Activated naive CD4-positive, alpha-beta T cell treated with anti-CD3 and anti-CD28 coated beads for 36 hours (primary cell): ENCODE results near the gene LYZL2. TPM values are rescaled to one million over a fixed set of nuclear protein-coding genes. Genes with fewer than 3 reads are reported as not detected.
"Not testable (repeated sequence)": the region's sequence is repeated elsewhere in the genome, so short reads cannot be mapped to it uniquely, and the experiment has no call there.

Source experiments
- CTCF ChIA-PET: fragments of 350-600 bp; sonication (Branson Sonifier 250); formaldehyde crosslinking; loops from one replicate; lab custom pipeline; 2021; ENCODE audit warnings: antibody characterized with exemption; lab: Charles Lee
- DNase-seq: peaks from one replicate; pipeline ENCODE4 v3.0.0-alpha.2; 2020
- H3K27ac Mint-ChIP-seq: one replicate; pipeline ENCODE4 v1.8.0; 2021; ENCODE audit warnings: mild to moderate bottlenecking, mixed read lengths
- H3K27me3 Mint-ChIP-seq: one replicate; pipeline ENCODE4 v1.8.0; 2021; ENCODE audit warnings: low read depth, mixed read lengths
- H3K36me3 Mint-ChIP-seq: one replicate; pipeline ENCODE4 v1.8.0; 2021; ENCODE audit warnings: low read depth, mixed read lengths
- H3K4me1 Mint-ChIP-seq: one replicate; pipeline ENCODE4 v1.8.0; 2021; ENCODE audit warnings: low read depth, mixed read lengths
- H3K4me3 Mint-ChIP-seq: one replicate; pipeline ENCODE4 v1.8.0; 2021; ENCODE audit warnings: mild to moderate bottlenecking, moderate library complexity, mixed read lengths
- H3K9me3 Mint-ChIP-seq: one replicate; pipeline ENCODE4 v1.8.0; 2021; ENCODE audit warnings: mixed read lengths
- intact Hi-C: fragments of 100-400 bp; cut with micrococcal nuclease; formaldehyde crosslinking; loops from one replicate; pipeline ENCODE4 v1.15.1; 2023
- total RNA-seq, 2 experiments: library from RNA; stranded (reverse); gene quantifications; one replicate each; pipeline ENCODE4 v1.2.3, GENCODE V29; 2021

Gene LYZL2
- total RNA-seq, 2 experiments from 2014 or later = not detected

DNA sequence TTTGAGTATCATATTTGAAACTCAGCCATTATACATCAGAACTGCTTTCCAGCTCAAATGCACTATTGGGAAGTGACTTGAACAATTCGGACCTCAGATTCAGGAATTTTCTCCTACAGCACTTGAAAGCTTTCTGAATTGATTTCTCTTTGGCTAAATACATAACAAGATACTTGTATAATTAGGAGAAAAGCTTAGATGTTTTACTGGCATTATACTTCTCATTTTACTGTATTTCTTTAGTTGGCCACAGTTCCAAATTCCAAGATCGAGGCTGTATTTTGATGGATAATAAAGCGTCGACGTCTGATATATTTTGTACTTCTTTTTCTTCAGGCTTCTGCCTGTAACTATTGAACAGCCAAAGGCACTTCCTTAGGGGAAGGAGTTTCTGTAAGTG lies 26.7 kb upstream of the LYZL2 start:
- H3K27ac Mint-ChIP-seq = no peak overlapping the region
- H3K9me3 Mint-ChIP-seq = no peaks in the 10 kb centered on the region
- no peak for DNase-seq
- intact Hi-C loops = no loop called here
- H3K27me3 Mint-ChIP-seq = peaks cover 17% of the 10 kb centered on the region
- CTCF ChIA-PET = interaction anchor here (0.7 kb wide), 1 partner anchor 74 kb away, joined by 3 read pairs; no protein-coding TSS in a partner anchor
- no peak overlapping the region for H3K4me3 Mint-ChIP-seq
- H3K36me3 Mint-ChIP-seq = no peaks in the 10 kb centered on the region
- H3K4me1 Mint-ChIP-seq = no peaks in the 10 kb centered on the region

DNA sequence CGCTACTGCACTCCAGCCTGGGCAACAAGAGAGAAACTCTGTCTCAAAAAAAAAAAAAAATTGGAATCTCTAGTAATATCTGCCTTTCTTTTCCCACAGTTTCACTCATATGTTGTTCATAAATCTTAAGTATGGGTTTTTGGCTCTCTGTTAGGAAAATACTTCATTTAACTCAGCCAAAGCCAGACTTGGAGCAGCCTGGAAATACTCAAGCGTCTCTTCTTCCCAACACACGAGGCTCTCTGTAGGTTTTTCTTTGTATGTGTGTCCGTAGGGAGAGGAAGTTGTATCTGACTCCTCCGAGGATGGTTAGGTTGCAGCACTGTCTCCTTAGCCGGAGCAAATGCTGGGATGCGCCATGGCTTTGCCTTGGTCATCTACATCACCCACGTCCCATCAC lies 25.4 kb upstream of the LYZL2 start:
- peaks cover 17% of the 10 kb centered on the region for H3K27me3 Mint-ChIP-seq
- H3K27ac Mint-ChIP-seq, H3K9me3 Mint-ChIP-seq, DNase-seq, H3K36me3 Mint-ChIP-seq, H3K4me1 Mint-ChIP-seq, H3K4me3 Mint-ChIP-seq, intact Hi-C loops: not testable (repeated sequence)
- CTCF ChIA-PET = interaction anchor here (1.8 kb wide), 1 partner anchor 15 kb away, joined by 10 read pairs; no protein-coding TSS in a partner anchor

DNA sequence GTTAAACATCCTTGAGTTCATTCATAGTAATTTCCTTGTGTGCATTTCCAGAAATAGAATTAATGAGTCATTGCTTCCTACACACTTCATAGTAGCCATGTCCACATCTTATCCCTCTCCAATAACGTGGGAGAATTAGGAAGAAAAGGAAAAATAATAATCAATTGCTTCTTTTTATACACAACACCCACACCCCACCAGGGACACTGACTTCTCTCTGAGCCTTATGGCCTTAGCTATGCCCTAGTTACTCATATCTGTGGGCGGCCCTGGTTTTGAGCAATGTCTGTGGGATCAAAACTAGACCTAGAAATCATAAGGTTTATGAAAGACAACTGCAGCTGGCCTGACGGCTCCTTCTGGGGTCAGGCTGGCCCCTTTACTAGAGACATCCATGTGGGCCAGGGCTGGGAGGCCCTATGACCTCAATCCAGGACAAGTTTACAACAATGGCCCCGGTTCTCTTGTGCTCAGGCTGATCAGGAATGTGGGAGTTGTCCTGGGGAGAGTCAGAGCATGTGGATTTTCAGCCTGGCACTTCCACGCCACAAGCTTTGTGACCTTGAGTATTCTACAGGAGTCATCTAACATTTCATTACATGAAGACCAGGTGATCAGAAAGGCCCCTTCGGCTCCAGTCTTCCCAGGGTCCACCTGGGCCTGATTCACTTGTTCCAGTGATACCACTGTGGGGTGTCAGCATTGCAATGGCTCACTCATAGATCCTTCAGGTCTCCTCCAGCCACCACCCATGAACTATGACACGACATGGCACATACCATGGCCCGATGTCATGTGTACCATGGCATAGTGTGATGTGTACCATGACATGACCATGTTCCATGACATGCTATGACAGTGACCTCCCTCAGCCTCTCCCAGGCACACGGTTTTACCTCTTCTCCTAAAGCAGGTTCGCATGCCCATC lies 22.2 kb upstream of the LYZL2 start:
- peaks cover 15% of the 10 kb centered on the region for H3K27me3 Mint-ChIP-seq
- H3K4me1 Mint-ChIP-seq, H3K4me3 Mint-ChIP-seq, H3K9me3 Mint-ChIP-seq, intact Hi-C loops, H3K36me3 Mint-ChIP-seq, H3K27ac Mint-ChIP-seq, DNase-seq: not testable (repeated sequence)
- CTCF ChIA-PET = interaction anchor here (1.4 kb wide), 1 partner anchor 12 kb away, joined by 3 read pairs; no protein-coding TSS in a partner anchor

DNA sequence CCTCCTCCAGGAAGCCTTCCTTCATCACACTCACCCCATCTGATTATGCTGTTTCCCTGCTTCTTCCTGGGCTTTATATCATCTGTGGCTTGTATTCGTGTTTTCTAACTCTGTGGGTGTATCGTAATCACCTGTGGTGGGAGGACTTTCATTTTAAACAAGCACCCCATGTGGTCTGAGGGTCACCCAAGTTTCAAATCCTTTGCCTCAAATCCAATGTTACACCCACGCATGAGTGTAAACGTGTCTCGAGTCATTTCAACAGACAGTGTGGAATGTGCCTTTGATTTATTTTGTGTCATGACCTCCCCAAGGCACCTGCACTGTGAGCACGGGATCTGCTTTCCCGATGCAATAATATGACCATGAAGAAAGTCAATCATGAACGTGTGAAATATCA lies 17.5 kb upstream of the LYZL2 start:
- no peaks in the 10 kb centered on the region for H3K36me3 Mint-ChIP-seq
- no peaks in the 10 kb centered on the region for H3K9me3 Mint-ChIP-seq
- peaks cover 5% of the 10 kb centered on the region for H3K4me1 Mint-ChIP-seq
- intact Hi-C loops = no loop called here
- CTCF ChIA-PET = interaction anchor here (1.5 kb wide), 1 partner anchor 8 kb away, joined by 4 read pairs; no protein-coding TSS in a partner anchor
- no peak overlapping the region for H3K27ac Mint-ChIP-seq
- peaks cover 36% of the 10 kb centered on the region for H3K27me3 Mint-ChIP-seq
- no peak overlapping the region for H3K4me3 Mint-ChIP-seq
- no peak for DNase-seq

DNA sequence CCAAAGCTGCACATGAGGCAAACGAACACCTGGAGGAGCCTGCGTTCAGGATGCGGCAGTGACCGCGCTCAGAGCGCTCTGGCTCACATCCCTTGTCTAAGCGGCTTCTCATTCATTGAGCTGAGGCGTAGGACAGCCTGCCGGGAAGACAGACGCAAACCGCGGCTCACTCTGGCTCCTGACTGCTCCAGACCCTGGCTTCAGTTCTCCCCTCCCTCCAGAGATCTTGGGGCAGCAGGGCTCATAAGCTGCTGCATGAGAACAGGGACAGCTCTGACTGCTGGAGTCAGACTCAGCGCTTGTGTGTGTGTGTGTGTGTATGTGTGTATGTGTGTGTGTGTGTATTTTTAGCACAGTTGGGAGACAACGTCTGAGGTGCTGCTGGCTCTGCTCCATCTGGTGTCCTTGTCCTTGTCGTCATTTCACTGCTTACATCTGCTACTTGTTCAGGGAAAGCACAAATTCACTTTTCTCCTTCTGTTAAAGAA lies 15.8 kb upstream of the LYZL2 start:
- Mint-ChIP-seq H3K9me3 (no peaks in the 10 kb centered on the region), H3K27ac (no peak overlapping the region), H3K4me1 (peaks cover 5% of the 10 kb centered on the region), H3K36me3 (no peaks in the 10 kb centered on the region), H3K4me3 (no peak overlapping the region), H3K27me3 (peaks cover 37% of the 10 kb centered on the region)
- intact Hi-C loops = no loop called here
- CTCF ChIA-PET = no interaction called here
- peak; percentile 17 for DNase-seq

DNA sequence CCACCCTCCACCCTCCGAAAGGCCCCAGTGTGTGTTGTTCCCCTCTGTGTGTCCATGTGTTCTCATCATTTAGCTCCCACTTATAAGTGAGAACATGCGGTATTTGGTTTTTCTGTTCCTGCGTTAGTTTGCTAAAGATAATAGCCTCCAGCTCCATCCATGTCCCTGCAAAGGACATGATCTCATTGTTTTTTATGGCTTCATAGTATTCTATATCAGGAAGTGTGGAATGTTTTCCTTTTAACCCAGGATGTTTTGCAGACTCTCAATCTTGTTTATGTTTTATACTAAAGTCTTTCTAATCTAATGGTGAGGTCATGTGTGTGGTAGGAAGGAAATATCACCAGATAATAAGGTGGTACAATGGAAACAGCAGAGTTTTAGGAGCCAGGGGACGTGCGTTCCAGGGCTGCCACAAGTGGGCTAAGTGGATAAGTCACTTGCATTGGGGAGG lies 14.9 kb upstream of the LYZL2 start:
- H3K36me3 Mint-ChIP-seq, intact Hi-C loops, CTCF ChIA-PET, H3K27ac Mint-ChIP-seq, H3K9me3 Mint-ChIP-seq, DNase-seq, H3K4me3 Mint-ChIP-seq, H3K4me1 Mint-ChIP-seq: not testable (repeated sequence)
- peaks cover 41% of the 10 kb centered on the region for H3K27me3 Mint-ChIP-seq

DNA sequence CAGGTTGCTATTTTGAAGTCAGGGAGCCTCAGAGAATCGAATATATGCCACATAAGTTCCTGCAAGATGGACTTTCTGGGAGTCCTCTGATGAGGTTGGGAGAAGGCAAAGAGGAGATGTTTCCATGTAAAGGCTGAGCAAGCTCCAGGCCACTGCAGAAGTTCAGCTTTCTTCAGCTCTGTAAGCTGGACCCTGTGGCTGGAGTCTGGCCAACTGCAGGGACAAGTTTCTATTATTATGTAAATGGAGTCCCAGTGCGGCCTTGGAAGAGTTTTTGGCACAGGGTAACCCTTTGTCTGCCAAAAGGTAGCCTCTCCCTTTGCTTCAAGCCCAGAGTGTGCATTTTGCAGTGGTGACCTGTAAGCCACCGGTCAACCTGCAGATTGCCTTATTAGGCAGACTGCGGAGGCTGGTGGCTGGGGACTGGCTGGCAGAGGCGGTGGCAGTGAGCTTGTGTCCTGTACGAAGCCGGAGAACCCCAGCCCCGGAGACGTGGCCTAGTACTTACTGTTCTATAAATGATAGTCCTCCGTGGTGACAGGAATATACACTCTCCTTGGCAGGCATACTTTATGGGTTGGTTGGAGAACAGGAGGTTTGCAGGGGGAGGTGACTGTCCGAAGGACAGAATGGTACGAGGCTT lies 14.1 kb upstream of the LYZL2 start:
- peaks cover 39% of the 10 kb centered on the region for H3K27me3 Mint-ChIP-seq

DNA sequence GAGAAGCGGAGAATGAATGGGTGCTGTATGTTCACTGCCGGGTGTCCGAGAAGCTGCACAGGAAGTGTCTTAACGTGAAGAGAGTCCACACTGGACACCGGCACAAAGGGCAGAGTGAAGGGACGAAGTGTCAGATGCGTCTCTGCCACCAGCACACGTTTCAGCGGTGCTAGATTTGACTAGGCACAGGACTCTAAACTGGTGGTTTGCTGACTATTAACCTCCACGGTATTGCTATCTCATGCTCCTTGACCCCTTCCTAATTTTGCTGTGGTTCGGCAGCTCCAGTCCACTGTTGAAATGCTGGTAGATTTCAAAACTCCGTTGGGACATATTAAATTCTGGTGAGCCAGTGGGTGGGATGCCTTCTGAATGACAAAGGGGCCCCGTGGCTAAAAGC lies 13.3 kb upstream of the LYZL2 start:
- H3K36me3 Mint-ChIP-seq, CTCF ChIA-PET, DNase-seq: not testable (repeated sequence)

More for the DNA sequence above, 14.1 kb upstream of the LYZL2 start:
- intact Hi-C loops, H3K4me1 Mint-ChIP-seq, H3K27ac Mint-ChIP-seq, DNase-seq, H3K36me3 Mint-ChIP-seq, H3K9me3 Mint-ChIP-seq, H3K4me3 Mint-ChIP-seq, CTCF ChIA-PET: not testable (repeated sequence)

DNA sequence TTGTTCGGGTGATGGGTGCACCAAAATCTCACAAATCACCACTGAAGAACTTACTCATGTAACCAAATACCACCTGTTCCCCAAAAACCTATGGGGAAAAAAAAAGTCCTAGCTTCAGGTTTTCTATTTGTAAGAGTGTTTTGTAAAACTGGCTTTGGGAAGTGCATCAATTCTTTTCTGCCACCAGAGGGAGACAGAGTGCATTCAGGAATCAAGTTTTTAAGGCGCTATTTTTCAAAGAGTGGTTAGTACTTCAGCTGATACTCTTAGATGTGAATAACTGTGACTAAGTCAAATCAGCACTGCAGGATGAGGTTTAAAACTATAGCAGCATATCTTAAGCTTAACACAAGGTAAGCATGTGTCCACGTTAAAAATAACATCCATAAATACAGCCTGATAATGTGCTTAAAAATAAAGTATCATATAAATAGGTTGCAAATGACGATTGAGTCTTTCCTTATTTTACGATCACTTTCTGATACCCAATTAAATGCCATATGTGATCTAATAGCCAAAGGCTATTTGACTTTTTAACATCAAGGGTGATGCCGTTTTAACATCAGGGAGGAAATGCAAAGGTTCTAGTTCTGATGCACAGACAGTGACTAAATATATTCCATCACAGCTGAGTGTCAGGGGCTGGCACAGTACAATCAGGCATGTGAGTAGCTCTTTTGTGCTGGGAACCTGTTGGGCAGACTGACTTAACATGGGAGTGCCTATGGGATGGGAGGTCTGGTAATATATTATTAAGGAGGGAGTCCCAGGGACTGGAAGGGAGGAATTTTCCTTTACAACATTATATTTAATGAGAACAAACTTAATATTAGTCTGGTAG lies 10.6 kb upstream of the LYZL2 start:
- DNase-seq = peak; percentile 28
- intact Hi-C loops = loop anchor here (1.0 kb wide), 1 partner anchor 248 kb away; no protein-coding TSS in a partner anchor
- H3K27ac Mint-ChIP-seq = no peak overlapping the region
- no peaks in the 10 kb centered on the region for H3K36me3 Mint-ChIP-seq
- CTCF ChIA-PET = interaction anchor here (0.6 to 2.8 kb wide), 38 partner anchors 8 to 1501 kb away, joined by 3 to 13 read pairs (median 4); partner anchors contain the start of gene LYZL2
- no peak overlapping the region for H3K4me3 Mint-ChIP-seq
- H3K4me1 Mint-ChIP-seq = peaks cover 3% of the 10 kb centered on the region
- H3K9me3 Mint-ChIP-seq = no peaks in the 10 kb centered on the region
- H3K27me3 Mint-ChIP-seq = peaks cover 26% of the 10 kb centered on the region

More for the DNA sequence above, 13.3 kb upstream of the LYZL2 start:
- intact Hi-C loops, H3K4me3 Mint-ChIP-seq, H3K4me1 Mint-ChIP-seq, H3K27ac Mint-ChIP-seq, H3K9me3 Mint-ChIP-seq: not testable (repeated sequence)
- H3K27me3 Mint-ChIP-seq = peaks cover 36% of the 10 kb centered on the region

DNA sequence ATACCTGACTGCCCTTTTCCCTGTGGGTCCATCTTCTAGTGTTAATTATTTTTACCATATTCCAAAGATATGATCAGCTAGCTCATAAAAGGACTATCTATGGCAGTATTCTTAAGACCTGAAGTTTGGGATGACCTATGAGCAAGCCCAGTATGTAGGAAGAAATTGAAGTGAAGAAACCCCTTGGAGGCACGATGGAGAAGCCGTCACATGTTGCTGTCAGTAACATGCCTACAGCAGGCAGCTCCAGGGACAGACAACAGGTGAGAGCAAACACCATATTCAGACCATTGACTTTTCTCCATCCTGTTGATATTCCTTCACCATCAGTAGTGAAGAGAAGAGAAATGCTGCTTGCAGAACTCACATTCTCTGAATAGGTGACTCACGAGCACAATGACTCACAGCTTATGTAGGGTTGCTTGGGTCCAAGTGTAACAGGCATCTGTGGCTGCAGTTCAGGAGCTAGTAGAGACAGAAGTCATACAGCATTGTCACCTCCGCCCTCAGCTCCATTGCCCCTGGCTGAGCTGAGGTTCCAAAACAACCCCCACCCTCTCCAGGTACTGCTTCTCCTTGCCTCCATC lies 8.4 kb upstream of the LYZL2 start:
- H3K27me3 Mint-ChIP-seq = peaks cover 19% of the 10 kb centered on the region
- CTCF ChIA-PET = interaction anchor here (0.6 to 2.8 kb wide), 6 partner anchors 10 to 316 kb away, joined by 3 to 11 read pairs (median 4); no protein-coding TSS in a partner anchor
- no peak overlapping the region for H3K27ac Mint-ChIP-seq
- DNase-seq = peak; percentile 21
- H3K4me1 Mint-ChIP-seq = no peaks in the 10 kb centered on the region
- no peaks in the 10 kb centered on the region for H3K36me3 Mint-ChIP-seq
- intact Hi-C loops = no loop called here
- H3K4me3 Mint-ChIP-seq = no peak overlapping the region
- no peaks in the 10 kb centered on the region for H3K9me3 Mint-ChIP-seq

DNA sequence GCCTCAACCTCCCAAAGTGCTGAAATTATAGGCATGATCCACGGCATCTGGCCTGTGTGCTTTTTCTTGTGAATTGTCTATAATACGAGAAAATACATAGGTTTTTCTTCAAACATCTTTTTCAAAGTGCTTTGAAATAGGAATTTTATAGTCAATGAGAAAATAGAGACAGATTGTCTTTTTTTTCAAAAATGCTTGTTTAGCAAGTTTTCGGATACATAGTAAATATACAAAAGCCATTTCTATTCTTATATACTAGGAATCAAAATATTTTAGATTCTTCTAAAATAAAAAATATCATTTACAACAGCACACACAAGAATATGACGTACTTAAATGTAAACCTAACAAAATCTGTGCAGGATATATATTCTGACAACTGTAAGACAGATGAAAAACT lies 1.6 kb upstream of the LYZL2 start:
- Mint-ChIP-seq H3K36me3 (no peaks in the 10 kb centered on the region), H3K4me1 (no peaks in the 10 kb centered on the region), H3K27ac (no peak overlapping the region), H3K4me3 (no peak overlapping the region), H3K9me3 (no peaks in the 10 kb centered on the region), H3K27me3 (peaks cover 10% of the 10 kb centered on the region)
- CTCF ChIA-PET = interaction anchor here (1.1 kb wide), 1 partner anchor 9 kb away, joined by 7 read pairs; no protein-coding TSS in a partner anchor
- intact Hi-C loops = no loop called here
- no peak for DNase-seq
